22Rv1 (cell line): ENCODE measurements around the gene UNC13B.

Source experiments
- CTCF ChIP-seq: fragments of 450-650 bp; IDR thresholded peaks from 2 replicates; pipeline ENCODE4 v1.5.1; 2017; ENCODE audit warnings: mild to moderate bottlenecking
- ZFX ChIP-seq: fragments of 450-650 bp; IDR thresholded peaks from 2 replicates; pipeline ENCODE4 v1.6.1; 2017; ENCODE audit warnings: antibody characterized with exemption, borderline replicate concordance

GRCh38 chr9:35163413-35163812, 1.6 kb downstream of the UNC13B start:
- no peak for TF ChIP-seq CTCF
- no peak for TF ChIP-seq ZFX
